IMR-90 (cell line): ENCODE data around the gene GPR62. TPM values are rescaled to one million over a fixed set of nuclear protein-coding genes. Genes with fewer than 3 reads are reported as not detected.
A peak's percentile ranks its signal among the peaks of the same experiment; 100 is the strongest.

ENCODE experiments used
- ATAC-seq: fragments of 200-7000 bp; cut with Tn5 transposase; 2 replicates; pipeline ENCODE4 v1.9.1; 2020; ENCODE audit warnings: low read depth, mild to moderate bottlenecking, moderate library complexity
- BruUV-seq: library from RNA; stranded (reverse); fragments of 400-500 nt; replicated peaks from 2 replicates; lab custom pipeline; 2021; lab: Mats Ljungman, UMichigan
- CTCF ChIA-PET: fragments of 300-600 bp; formaldehyde crosslinking; extraction: SDS; loops from one replicate; lab custom pipeline; 2021; ENCODE audit warnings: antibody characterized with exemption; lab: Yijun Ruan, JAX
- POLR2A ChIA-PET: fragments of 300-600 bp; sonication (Branson Sonifier 250); formaldehyde crosslinking; loops from one replicate; lab custom pipeline; 2022; ENCODE audit warnings: antibody characterized with exemption; ENCODE audit not compliant: unreplicated experiment; lab: Charles Lee
- DNase-seq: peaks from one replicate; pipeline ENCODE4 v3.0.0; 2013
- H2AFZ ChIP-seq: replicated peaks from 2 replicates; pipeline ENCODE3; 2013; ENCODE audit warnings: low read length, mild to moderate bottlenecking; ENCODE audit not compliant: poor library complexity
- H2AK5ac ChIP-seq: 2 replicates; pipeline ENCODE4 v1.6.1; 2013; ENCODE audit warnings: low read depth, low read length, inconsistent platforms
- H2AK9ac ChIP-seq: replicated peaks from 2 replicates; pipeline ENCODE3; 2013; ENCODE audit warnings: mild to moderate bottlenecking, low read depth, low read length, moderate library complexity; ENCODE audit not compliant: poor library complexity
- H2BK120ac ChIP-seq: 2 replicates; pipeline ENCODE4 v1.6.1; 2013; ENCODE audit warnings: low read depth, low read length, inconsistent platforms
- H2BK15ac ChIP-seq: 3 replicates; pipeline ENCODE4 v1.6.1; 2013; ENCODE audit warnings: low read depth, low read length, inconsistent platforms
- H2BK20ac ChIP-seq: 2 replicates; pipeline ENCODE4 v1.6.1; 2013; ENCODE audit warnings: low read depth, mild to moderate bottlenecking, inconsistent platforms, low read length, moderate library complexity
- H2BK5ac ChIP-seq: 2 replicates; pipeline ENCODE4 v1.6.1; 2013; ENCODE audit warnings: mild to moderate bottlenecking, low read depth, low read length, inconsistent platforms; ENCODE audit not compliant: poor library complexity, severe bottlenecking
- H3K14ac ChIP-seq: replicated peaks from 2 replicates; pipeline ENCODE4 v1.6.1; 2013; ENCODE audit warnings: low read depth, low read length, inconsistent platforms
- H3K18ac ChIP-seq: 2 replicates; pipeline ENCODE4 v1.6.1; 2013; ENCODE audit warnings: low read depth, low read length, control low read depth
- H3K23ac ChIP-seq: 2 replicates; pipeline ENCODE4 v1.6.1; 2013; ENCODE audit warnings: low read depth, low read length, inconsistent platforms
- H3K27ac ChIP-seq: 2 replicates; pipeline ENCODE4 v1.5.1; 2013; ENCODE audit warnings: mild to moderate bottlenecking, control low read depth, low read length; ENCODE audit not compliant: insufficient read depth
- H3K27me3 ChIP-seq: 2 replicates; pipeline ENCODE4 v1.6.1; 2013; ENCODE audit warnings: low read length; ENCODE audit not compliant: control insufficient read depth, insufficient read depth
- H3K36me3 ChIP-seq: 2 replicates; pipeline ENCODE4 v1.6.1; 2013; ENCODE audit warnings: low read length, mixed read lengths; ENCODE audit not compliant: control insufficient read depth, insufficient read depth
- H3K4ac ChIP-seq: 2 replicates; pipeline ENCODE4 v1.6.1; 2013; ENCODE audit warnings: low read depth, low read length, inconsistent platforms
- H3K4me1 ChIP-seq: 2 replicates; pipeline ENCODE4 v1.6.1; 2013; ENCODE audit warnings: low read length, mixed read lengths; ENCODE audit not compliant: control insufficient read depth, insufficient read depth
- H3K4me2 ChIP-seq: 2 replicates; pipeline ENCODE4 v1.6.1; 2013; ENCODE audit warnings: low read depth, mild to moderate bottlenecking, control low read depth, low read length, moderate library complexity
- H3K4me3 ChIP-seq: 2 replicates; pipeline ENCODE4 v1.5.1; 2013; ENCODE audit warnings: low read depth, mild to moderate bottlenecking, control low read depth, low read length, moderate library complexity; ENCODE audit not compliant: insufficient read depth
- H3K56ac ChIP-seq: 2 replicates; pipeline ENCODE4 v1.6.1; 2013; ENCODE audit warnings: low read length, inconsistent platforms; ENCODE audit not compliant: insufficient read depth; ENCODE audit errors: extremely low read depth
- H3K79me1 ChIP-seq, 2 experiments: 2 replicates each; pipeline ENCODE4 v1.6.1; 2013; ENCODE audit warnings: low read length in 2 of 2, inconsistent platforms in 1 of 2, low read depth in 1 of 2
- H3K9ac ChIP-seq: 2 replicates; pipeline ENCODE4 v1.6.1; 2013; ENCODE audit warnings: low read depth, low read length, control low read depth
- H3K9me1 ChIP-seq: 2 replicates; pipeline ENCODE4 v1.6.1; 2013; ENCODE audit warnings: low read length, inconsistent platforms; ENCODE audit not compliant: insufficient read depth
- H3K9me3 ChIP-seq: 2 replicates; pipeline ENCODE4 v1.6.1; 2013; ENCODE audit warnings: low read length; ENCODE audit not compliant: control insufficient read depth, insufficient read depth
- H4K20me1 ChIP-seq: 2 replicates; pipeline ENCODE4 v1.6.1; 2013; ENCODE audit warnings: low read length, inconsistent platforms; ENCODE audit not compliant: insufficient read depth
- H4K5ac ChIP-seq: 2 replicates; pipeline ENCODE4 v1.6.1; 2013; ENCODE audit warnings: mild to moderate bottlenecking, low read depth, low read length, control low read depth
- H4K8ac ChIP-seq, 2 experiments: 2 replicates each; pipeline ENCODE4 v1.6.1; 2013; ENCODE audit warnings: low read depth in 2 of 2, low read length in 2 of 2, control low read depth in 1 of 2, inconsistent platforms in 1 of 2
- H4K91ac ChIP-seq: 2 replicates; pipeline ENCODE4 v1.6.1; 2013; ENCODE audit warnings: low read depth, low read length, inconsistent platforms; ENCODE audit not compliant: insufficient read depth
- BHLHE40 ChIP-seq: fragments of 150-350 bp; IDR thresholded peaks from 2 replicates; pipeline ENCODE4 v1.6.1; 2016; ENCODE audit warnings: mild to moderate bottlenecking, low read depth, low read length
- CHD1 ChIP-seq: IDR thresholded peaks from 2 replicates; pipeline ENCODE4 v1.6.1; 2012; ENCODE audit warnings: low read depth, low read length, improper control_type of control experiment
- CTCF ChIP-seq: conservative IDR thresholded peaks from 2 replicates; pipeline ENCODE4 v1.5.1; 2012; ENCODE audit warnings: mild to moderate bottlenecking, low read depth, low read length, improper control_type of control experiment
- ELK1 ChIP-seq: fragments of 150-350 bp; IDR thresholded peaks from 2 replicates; pipeline ENCODE4 v1.6.1; 2016; ENCODE audit warnings: low read depth, mild to moderate bottlenecking, low read length, moderate library complexity, borderline replicate concordance
- MAFK ChIP-seq: IDR thresholded peaks from 2 replicates; pipeline ENCODE4 v1.6.1; 2012; ENCODE audit warnings: low read depth, low read length, improper control_type of control experiment
- MAZ ChIP-seq: IDR thresholded peaks from 2 replicates; pipeline ENCODE4 v1.6.1; 2012; ENCODE audit warnings: low read depth, mild to moderate bottlenecking, low read length, improper control_type of control experiment, moderate library complexity, borderline replicate concordance
- MXI1 ChIP-seq: IDR thresholded peaks from 2 replicates; pipeline ENCODE4 v1.6.1; 2012; ENCODE audit warnings: low read depth, mild to moderate bottlenecking, low read length, moderate library complexity, borderline replicate concordance
- NFE2L2 ChIP-seq: fragments of 150-350 bp; IDR thresholded peaks from 2 replicates; pipeline ENCODE4 v1.6.1; 2016; ENCODE audit warnings: low read depth, mild to moderate bottlenecking, low read length
- POLR2A ChIP-seq: IDR thresholded peaks from 2 replicates; pipeline ENCODE4 v1.6.1; 2012; ENCODE audit warnings: mild to moderate bottlenecking, low read depth, low read length
- RAD21 ChIP-seq: IDR thresholded peaks from 2 replicates; pipeline ENCODE4 v1.6.1; 2012; ENCODE audit warnings: low read length, improper control_type of control experiment
- RCOR1 ChIP-seq: IDR thresholded peaks from 2 replicates; pipeline ENCODE4 v1.6.1; 2012; ENCODE audit warnings: mild to moderate bottlenecking, low read length, improper control_type of control experiment; ENCODE audit not compliant: insufficient replicate concordance
- RFX5 ChIP-seq: IDR thresholded peaks from 2 replicates; pipeline ENCODE4 v1.8.0; 2012; ENCODE audit warnings: low read depth, mild to moderate bottlenecking, low read length, moderate library complexity
- SMC3 ChIP-seq: fragments of 150-350 bp; IDR thresholded peaks from 2 replicates; pipeline ENCODE4 v1.6.1; 2016; ENCODE audit warnings: low read depth, mild to moderate bottlenecking, antibody characterized with exemption, low read length, moderate library complexity
- USF2 ChIP-seq: fragments of 150-350 bp; IDR thresholded peaks from 2 replicates; pipeline ENCODE4 v1.6.1; 2017; ENCODE audit warnings: mild to moderate bottlenecking, antibody characterized with exemption, low read length, low read depth
- WGBS, 2 experiments: methylation state at CpG; one replicate each; pipeline versions ENCODE4 v1.1.5 to v1.1.7; 2013; ENCODE audit warnings: missing lambda C conversion rate in 2 of 2; ENCODE audit not compliant: insufficient read length in 1 of 2; ENCODE audit errors: extremely low coverage in 2 of 2; 5-methylcytosine and 5-hydroxymethylcytosine counted together
- dilution Hi-C: fragments of 300-500 bp; cut with HindIII; formaldehyde crosslinking; loops from one replicate; pipeline ENCODE4 v1.14.3; 2018; ENCODE audit warnings: low sequenced_read_pairs; ENCODE audit not compliant: unreplicated experiment
- in situ Hi-C: fragments of 300-500 bp; cut with MboI; formaldehyde crosslinking; loops from 3 replicates; pipeline ENCODE4 v1.14.3; 2019; ENCODE audit warnings: low sequenced_read_pairs, inconsistent platforms, mixed read lengths
- intact Hi-C: fragments of 100-400 bp; cut with micrococcal nuclease; formaldehyde crosslinking; loops from 2 replicates; pipeline ENCODE4 v1.10.0; 2022
- polyA plus RNA-seq, 3 experiments: library from polyadenylated mRNA; depleted of rRNA; stranded (reverse); fragments of >200 nt; gene quantifications; 2 replicates each; pipeline ENCODE4 v1.2.3, GENCODE V29; 2012; ENCODE audit warnings: low replicate concordance in 1 of 3
- total RNA-seq: library from RNA; depleted of rRNA; stranded (reverse); fragments of >200 nt; gene quantifications from 2 replicates; pipeline ENCODE4 v1.2.3, GENCODE V29; 2012

Gene GPR62
- total and polyA plus RNA-seq, 2 of the 4 experiments (the other 2 are of a cell fraction) = under 0.01 TPM; not detected in 1

- ChIA-PET POLR2A (no interaction called here), CTCF (no interaction called here)
- Histone ChIP-seq H4K5ac (no peak overlapping the region), H3K56ac (no peak overlapping the region), H3K4ac (no peak overlapping the region), H3K18ac (no peak overlapping the region), H3K27ac (no peak overlapping the region), H3K79me1 (peaks cover 29 to 52% of the 10 kb centered on the region in 2 experiments), H4K91ac (no peak overlapping the region), H3K14ac (no peak overlapping the region), H3K4me3 (no peak overlapping the region), H2BK120ac (no peak overlapping the region), H2BK15ac (no peak overlapping the region), H3K9me3 (no peaks in the 10 kb centered on the region), H3K4me2 (no peak overlapping the region), H2AK5ac (no peak overlapping the region), H3K27me3 (no peaks in the 10 kb centered on the region), H3K23ac (no peak overlapping the region), H3K9me1 (peaks cover 13% of the 10 kb centered on the region), H2BK20ac (no peak overlapping the region), H3K36me3 (peaks cover 30% of the 10 kb centered on the region), H3K9ac (no peak overlapping the region), H2AK9ac (peak overlapping the region; percentile 58), H2AFZ (no peak overlapping the region), H4K8ac (no peak overlapping the region), H2BK5ac (no peak overlapping the region), H3K4me1 (peaks cover 22% of the 10 kb centered on the region), H4K20me1 (peaks cover 17% of the 10 kb centered on the region; the same call in 1 of the 2 replicates)
- no CpG with 5 or more reads among the region's 9 CpGs for WGBS, 2 experiments
- dilution Hi-C loops = no loop called here
- no TSS peak for BruUV-seq
- intact Hi-C loops = no loop called here
- DNase-seq = no peak
- in situ Hi-C loops = loop anchor here (25.0 kb wide), 1 partner anchor 1625 kb away; the partner anchor contains the start of genes RASSF1, TUSC2 and ZMYND10
- ATAC-seq = no peak
- TF ChIP-seq USF2 (no peak), BHLHE40 (no peak), POLR2A (no peak), CHD1 (no peak), MAZ (no peak), SMC3 (no peak), NFE2L2 (no peak), RCOR1 (no peak), MXI1 (no peak), ELK1 (no peak), RFX5 (no peak), MAFK (no peak), RAD21 (no peak), CTCF (no peak)
These were observed 6.7 kb downstream of the GPR62 start for GRCh38 chr3:51961602-51962569.
